Transverse colon (tissue), 4 donors: ENCODE data around the gene PHRF1. TPM values are rescaled to one million over a fixed set of nuclear protein-coding genes. Genes with fewer than 3 reads are reported as not detected.

Experiments
- DNase-seq: peaks from one replicate; pipeline ENCODE4 v3.0.0-alpha.2; 2019
- H3K27ac ChIP-seq, 4 donors: fragments of 200-600 bp; sonication (generic); 2 replicates each; pipeline ENCODE4 v1.5.1; 2016 to 2018; ENCODE audit warnings: inconsistent platforms in 4 of 4
- H3K27me3 ChIP-seq: fragments of 200-600 bp; sonication (generic); 2 replicates; pipeline ENCODE4 v1.5.1; 2017; ENCODE audit warnings: inconsistent platforms
- H3K36me3 ChIP-seq, 4 donors: fragments of 200-600 bp; sonication (generic); 2 replicates each; pipeline ENCODE4 v1.5.1; 2017 to 2019; ENCODE audit warnings: inconsistent platforms in 4 of 4
- H3K4me1 ChIP-seq, 4 donors: fragments of 200-600 bp; sonication (generic); 2 replicates each; pipeline ENCODE4 v1.5.1; 2017 to 2020; ENCODE audit warnings: inconsistent platforms in 4 of 4
- H3K4me3 ChIP-seq, 4 donors: fragments of 200-600 bp; sonication (generic); 1 replicate in 1 of 4; 2 replicates in 3 of 4; pipeline versions ENCODE4 v1.5.1 to v1.6.1; 2017 to 2019; ENCODE audit warnings: inconsistent platforms in 4 of 4
- H3K9me3 ChIP-seq, 2 donors: fragments of 200-600 bp; sonication (generic); 2 replicates each; pipeline ENCODE4 v1.5.1; 2017 to 2019; ENCODE audit warnings: inconsistent platforms in 2 of 2
- EP300 ChIP-seq: sonication (generic); formaldehyde crosslinking; IDR thresholded peaks from one replicate; pipeline ENCODE4 v1.6.1; 2017; ENCODE audit warnings: antibody characterized with exemption, low read depth
- POLR2A ChIP-seq: fragments of 450-650 bp; IDR thresholded peaks from one replicate; pipeline ENCODE4 v1.6.1; 2016; ENCODE audit warnings: antibody characterized with exemption, mild to moderate bottlenecking, moderate library complexity
- POLR2AphosphoS5 ChIP-seq, 3 donors: sonication (generic); formaldehyde crosslinking; IDR thresholded peaks; one replicate each; pipeline ENCODE4 v1.6.1; 2016; ENCODE audit warnings: antibody characterized with exemption in 3 of 3
- WGBS, 2 donors: methylation state at CpG; one replicate each; pipeline ENCODE4 v1.1.5; 2018; ENCODE audit warnings: low coverage in 1 of 2; 5-methylcytosine and 5-hydroxymethylcytosine counted together
- in situ Hi-C, 4 donors: fragments of 200-750 bp; cut with MboI; loops; one replicate each; pipeline versions ENCODE4 v1.15.0 to v1.15.1; 2017; ENCODE audit warnings: low sequenced_read_pairs in 3 of 4, low pct_ligation_motif_present in 1 of 4, low pct_unique_long_range_greater_than_20kb in 1 of 4
- intact Hi-C: fragments of 100-400 bp; cut with DNase I; formaldehyde crosslinking; loops from one replicate; pipeline ENCODE4 v1.15.1; 2023; ENCODE audit warnings: low total_unique reads
- total RNA-seq, 4 donors: library from RNA; depleted of rRNA; stranded (reverse); fragments of >200 nt; gene quantifications; one replicate each; pipeline ENCODE4 v1.1.0, GENCODE V29; 2016
- TF ChIP-seq, protein P1 (sequence below), 5 experiments: fragments of 200-600 bp in 3 of 5; fragments of 450-650 bp in 2 of 5; sonication (generic) in 3 of 5; IDR thresholded peaks; 1 replicate in 2 of 5; 2 replicates in 3 of 5; pipeline ENCODE4 v1.5.1; 2016 to 2017; ENCODE audit warnings: antibody characterized with exemption in 5 of 5, inconsistent platforms in 3 of 5, mild to moderate bottlenecking in 2 of 5, moderate library complexity in 1 of 5

Gene PHRF1
- total RNA-seq, 4 donors from 2014 or later: 28.4 to 60.6 (median 43.2) TPM

DNA sequence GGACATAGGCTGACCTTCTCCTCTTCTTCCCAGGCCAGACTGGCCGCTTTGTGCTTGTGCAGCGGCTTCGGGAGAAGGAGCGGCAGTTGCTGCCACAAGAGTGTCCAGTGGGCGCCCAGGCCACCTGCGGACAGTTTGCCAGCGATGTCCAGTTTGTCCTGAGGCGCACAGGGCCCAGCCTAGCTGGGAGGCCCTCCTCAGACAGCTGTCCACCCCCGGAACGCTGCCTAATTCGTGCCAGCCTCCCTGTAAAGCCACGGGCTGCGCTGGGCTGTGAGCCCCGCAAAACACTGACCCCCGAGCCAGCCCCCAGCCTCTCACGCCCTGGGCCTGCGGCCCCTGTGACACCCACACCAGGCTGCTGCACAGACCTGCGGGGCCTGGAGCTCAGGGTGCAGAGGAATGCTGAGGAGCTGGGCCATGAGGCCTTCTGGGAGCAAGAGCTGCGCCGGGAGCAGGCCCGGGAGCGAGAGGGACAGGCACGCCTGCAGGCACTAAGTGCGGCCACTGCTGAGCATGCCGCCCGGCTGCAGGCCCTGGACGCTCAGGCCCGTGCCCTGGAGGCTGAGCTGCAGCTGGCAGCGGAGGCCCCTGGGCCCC lies 14.1 kb upstream of the PHRF1 start:
- no peaks in the 10 kb centered on the region for H3K9me3 ChIP-seq
- H3K27ac ChIP-seq: peak overlapping the region; percentile 95 to 98 (median 96)
- no peaks in the 10 kb centered on the region for H3K36me3 ChIP-seq
- in situ Hi-C loops: no loop called here
- H3K27me3 ChIP-seq: peaks cover 9% of the 10 kb centered on the region
- peaks cover 16 to 31% (median 28%) of the 10 kb centered on the region in 4 donors for H3K4me1 ChIP-seq
- H3K4me3 ChIP-seq: peak overlapping the region in 2 of 4 donors; percentile 82 to 91
- intact Hi-C loops: no loop called here
- TF ChIP-seq, protein P1, sequence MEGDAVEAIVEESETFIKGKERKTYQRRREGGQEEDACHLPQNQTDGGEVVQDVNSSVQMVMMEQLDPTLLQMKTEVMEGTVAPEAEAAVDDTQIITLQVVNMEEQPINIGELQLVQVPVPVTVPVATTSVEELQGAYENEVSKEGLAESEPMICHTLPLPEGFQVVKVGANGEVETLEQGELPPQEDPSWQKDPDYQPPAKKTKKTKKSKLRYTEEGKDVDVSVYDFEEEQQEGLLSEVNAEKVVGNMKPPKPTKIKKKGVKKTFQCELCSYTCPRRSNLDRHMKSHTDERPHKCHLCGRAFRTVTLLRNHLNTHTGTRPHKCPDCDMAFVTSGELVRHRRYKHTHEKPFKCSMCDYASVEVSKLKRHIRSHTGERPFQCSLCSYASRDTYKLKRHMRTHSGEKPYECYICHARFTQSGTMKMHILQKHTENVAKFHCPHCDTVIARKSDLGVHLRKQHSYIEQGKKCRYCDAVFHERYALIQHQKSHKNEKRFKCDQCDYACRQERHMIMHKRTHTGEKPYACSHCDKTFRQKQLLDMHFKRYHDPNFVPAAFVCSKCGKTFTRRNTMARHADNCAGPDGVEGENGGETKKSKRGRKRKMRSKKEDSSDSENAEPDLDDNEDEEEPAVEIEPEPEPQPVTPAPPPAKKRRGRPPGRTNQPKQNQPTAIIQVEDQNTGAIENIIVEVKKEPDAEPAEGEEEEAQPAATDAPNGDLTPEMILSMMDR (IDR thresholded peaks at IDR 0.05): no peak
- no peak for TF ChIP-seq POLR2AphosphoS5 (IDR thresholded peaks at IDR 0.05)
- no peak for TF ChIP-seq EP300
- no peak for TF ChIP-seq POLR2A
- no peak for DNase-seq
- WGBS, 2 donors: 95 to 100% methylated on average over 1 to 23 of the region's 29 CpGs

DNA sequence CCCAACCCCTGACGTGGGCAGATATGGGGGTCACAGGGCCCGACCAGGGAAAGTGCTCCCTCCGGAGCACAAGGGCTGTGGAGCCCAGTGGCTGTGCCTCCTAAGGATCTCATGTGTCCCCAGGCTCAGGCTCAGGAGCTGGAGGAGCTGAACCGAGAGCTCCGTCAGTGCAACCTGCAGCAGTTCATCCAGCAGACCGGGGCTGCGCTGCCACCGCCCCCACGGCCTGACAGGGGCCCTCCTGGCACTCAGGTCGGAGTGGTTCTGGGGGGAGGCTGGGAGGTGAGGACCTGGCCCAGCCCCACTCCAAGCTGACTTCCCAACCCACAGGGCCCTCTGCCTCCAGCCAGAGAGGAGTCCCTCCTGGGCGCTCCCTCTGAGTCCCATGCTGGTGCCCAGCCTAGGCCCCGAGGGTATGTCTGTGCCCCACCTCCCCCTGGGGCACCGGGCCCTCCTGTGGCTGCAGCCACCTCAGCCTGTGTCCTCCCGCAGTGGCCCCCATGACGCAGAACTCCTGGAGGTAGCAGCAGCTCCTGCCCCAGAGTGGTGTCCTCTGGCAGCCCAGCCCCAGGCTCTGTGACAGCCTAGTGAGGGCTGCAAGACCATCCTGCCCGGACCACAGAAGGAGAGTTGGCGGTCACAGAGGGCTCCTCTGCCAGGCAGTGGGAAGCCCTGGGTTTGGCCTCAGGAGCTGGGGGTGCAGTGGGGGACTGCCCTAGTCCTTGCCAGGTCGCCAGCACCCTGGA lies 13.0 kb upstream of the PHRF1 start:
- TF ChIP-seq POLR2AphosphoS5 (IDR thresholded peaks at IDR 0.05) (no peak), POLR2A (no peak)
- TF ChIP-seq, protein P1 (IDR thresholded peaks at IDR 0.05): no peak
- DNase-seq: no peak
- WGBS, 2 donors: 88% methylated on average over 14 of the region's 18 CpGs; no CpG with 5 or more reads in 1 of the 2 donors
- no peaks in the 10 kb centered on the region for H3K27me3 ChIP-seq
- H3K27ac ChIP-seq: no peak overlapping the region
- no peaks in the 10 kb centered on the region for H3K9me3 ChIP-seq
- intact Hi-C loops: no loop called here
- H3K4me3 ChIP-seq: no peak overlapping the region
- in situ Hi-C loops: no loop called here
- no peaks in the 10 kb centered on the region for H3K36me3 ChIP-seq
- H3K4me1 ChIP-seq: peaks cover 16 to 40% (median 37%) of the 10 kb centered on the region in 4 donors

DNA sequence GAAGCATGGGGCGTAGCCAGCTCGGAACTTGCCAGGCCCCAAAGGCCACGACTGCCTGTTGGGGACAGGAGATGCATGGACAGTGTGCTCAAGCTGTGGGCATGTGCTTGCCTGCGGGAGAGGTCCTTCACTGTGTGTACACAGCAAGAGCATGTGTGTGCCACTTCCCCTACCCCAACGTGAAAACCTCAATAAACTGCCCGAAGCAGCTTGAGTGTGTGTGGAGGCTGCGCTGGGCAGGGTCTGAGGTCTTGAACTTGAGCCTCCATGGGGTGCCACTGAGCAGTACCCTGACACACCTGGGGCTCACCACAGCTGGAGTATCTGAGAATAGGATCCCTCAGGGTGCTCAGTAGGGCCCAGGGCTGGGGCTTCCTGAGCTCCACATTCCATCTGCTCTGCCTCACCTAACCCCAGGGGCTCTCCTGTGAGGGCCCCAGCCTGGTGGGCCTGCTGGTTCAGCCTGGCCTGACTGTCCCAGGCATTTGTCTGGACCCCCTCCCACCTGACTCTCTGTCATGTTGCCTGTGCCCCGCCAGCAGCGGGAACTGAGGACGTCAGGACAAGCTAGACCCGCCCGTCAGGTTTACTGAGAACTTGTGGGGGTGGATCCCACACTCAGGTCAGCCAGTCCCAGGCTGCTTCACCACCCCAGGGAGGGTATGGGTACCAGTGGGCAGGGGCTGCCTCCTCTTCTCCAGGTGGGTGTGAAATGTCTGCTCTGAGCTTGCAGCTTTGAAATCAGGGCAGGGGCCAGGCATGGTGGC lies 12.3 kb upstream of the PHRF1 start:
- 72% methylated on average over 10 of the region's 12 CpGs; no CpG with 5 or more reads in 1 of the 2 donors for WGBS, 2 donors
- DNase-seq: no peak
- Histone ChIP-seq H3K36me3 (no peaks in the 10 kb centered on the region), H3K4me1 (peaks cover 17 to 43% (median 39%) of the 10 kb centered on the region in 4 donors), H3K27me3 (no peaks in the 10 kb centered on the region), H3K27ac (no peak overlapping the region), H3K9me3 (no peaks in the 10 kb centered on the region), H3K4me3 (no peak overlapping the region)
- TF ChIP-seq POLR2AphosphoS5 (IDR thresholded peaks at IDR 0.05): no peak
- intact Hi-C loops (no loop called here), in situ Hi-C loops (no loop called here)

DNA sequence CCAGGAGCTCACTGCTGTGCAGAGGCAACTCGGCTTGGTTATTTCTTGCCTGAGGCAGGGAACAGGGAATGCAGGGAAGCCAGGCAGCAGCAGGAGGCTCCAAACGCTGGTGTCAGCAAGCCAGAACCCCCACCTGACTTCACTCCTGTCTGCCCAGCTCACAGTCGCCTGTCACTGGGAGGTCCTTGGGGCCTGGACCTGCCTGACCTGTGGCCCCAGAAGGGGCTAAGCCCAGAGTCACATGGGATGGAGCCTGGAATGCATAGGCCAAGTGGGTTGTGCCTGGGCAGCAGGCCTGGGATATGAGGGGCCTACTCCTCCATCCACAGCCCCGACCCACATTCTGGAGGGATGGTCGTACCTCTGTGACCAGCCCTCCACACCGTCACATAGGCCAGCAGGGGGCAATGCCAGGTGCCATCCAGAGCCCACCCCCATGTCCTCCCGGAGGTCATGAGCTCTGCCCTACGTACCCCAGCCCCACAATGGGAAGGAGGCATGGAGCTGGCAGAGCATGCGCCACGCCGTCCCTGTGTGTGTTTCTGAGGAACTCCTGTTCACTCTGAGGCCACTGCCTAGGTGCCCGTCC lies 10.3 kb upstream of the PHRF1 start:
- no peak overlapping the region for H3K4me3 ChIP-seq
- in situ Hi-C loops (no loop called here), intact Hi-C loops (no loop called here)
- H3K27ac ChIP-seq: no peak overlapping the region
- no peak for TF ChIP-seq EP300
- peak in 1 of 3 donors; percentile 4 for TF ChIP-seq POLR2AphosphoS5 (IDR thresholded peaks at IDR 0.05)
- peak; percentile 27 for TF ChIP-seq POLR2A
- H3K9me3 ChIP-seq: no peaks in the 10 kb centered on the region
- H3K4me1 ChIP-seq: peaks cover 17 to 37% (median 32%) of the 10 kb centered on the region in 4 donors
- DNase-seq: no peak
- WGBS, 2 donors: 84% methylated on average over 10 of the region's 12 CpGs; no CpG with 5 or more reads in 1 of the 2 donors
- H3K27me3 ChIP-seq: no peaks in the 10 kb centered on the region
- H3K36me3 ChIP-seq: no peaks in the 10 kb centered on the region
